ENCODE data around the gene ANXA11. TPM values are rescaled to one million over a fixed set of nuclear protein-coding genes. Genes with fewer than 3 reads are reported as not detected.

The ANXA11 gene
- total RNA-seq, 1 experiment from 2014 or later, result 68.1 TPM

GRCh38 chr10:80195046-80195574 is 10.2 kb downstream of the ANXA11 start:
- Histone ChIP-seq H4K20me1 (ENCODE audit: control insufficient read depth, insufficient read depth, insufficient read length) (no peaks in the 10 kb centered on the region), H3K56ac (ENCODE audit: insufficient read length, low read depth, low read length) (no peak overlapping the region), H3K27ac (ENCODE audit: insufficient read length, low read depth, low read length) (no peak overlapping the region), H2BK20ac (ENCODE audit: low read depth, low read length, poor library complexity, severe bottlenecking) (no peak overlapping the region), H4K5ac (ENCODE audit: insufficient read length, low read depth, low read length) (no peak overlapping the region), H3K79me1 (ENCODE audit: insufficient read depth, low read depth, low read length, poor library complexity, severe bottlenecking) (no peaks in the 10 kb centered on the region), H2BK120ac (ENCODE audit: low read depth, low read length, poor library complexity, severe bottlenecking) (no peak overlapping the region), H2AFZ (ENCODE audit: low read length) (no peak overlapping the region), H3K23me2 (ENCODE audit: insufficient read length, low read depth, low read length, poor library complexity, severe bottlenecking) (no peaks in the 10 kb centered on the region), H3T11ph (ENCODE audit: low read length) (no peak overlapping the region), H3K4ac (ENCODE audit: low read depth, low read length) (no peak overlapping the region), H2BK15ac (ENCODE audit: low read depth, low read length) (no peak overlapping the region), H2BK12ac (ENCODE audit: insufficient read length, low read depth, low read length) (no peak overlapping the region), H2BK5ac (ENCODE audit: insufficient read length, low read length) (no peak overlapping the region), H3K14ac (ENCODE audit: insufficient read depth, low read length) (no peak overlapping the region; the same call in 1 of the 2 replicates), H3K27me3 (ENCODE audit: insufficient read depth, low read length) (no peaks in the 10 kb centered on the region), H3K4me2 (ENCODE audit: insufficient read depth, insufficient read length, low read length) (no peak overlapping the region), H3K4me1 (ENCODE audit: insufficient read depth, low read length) (peaks cover 4% of the 10 kb centered on the region), H3K9me3 (ENCODE audit: control insufficient read depth, low read depth, low read length) (no peaks in the 10 kb centered on the region), H3K9ac (ENCODE audit: extremely low read depth, insufficient read length, low read length) (no peak overlapping the region), H4K8ac (replicated peaks; ENCODE audit: insufficient read length, low read depth, low read length) (no peak overlapping the region), H3K79me2 (ENCODE audit: insufficient read depth, low read length) (peaks cover 3% of the 10 kb centered on the region; the same call in 1 of the 2 replicates), H4K91ac (ENCODE audit: insufficient read length, low read depth, low read length) (no peak overlapping the region), H3K23ac (ENCODE audit: insufficient read length, low read depth, low read length) (no peak overlapping the region), H2AK5ac (ENCODE audit: insufficient read length, low read length) (no peak overlapping the region), H3K18ac (ENCODE audit: insufficient read length, low read depth, low read length) (no peak overlapping the region)
- H3K36me3 Mint-ChIP-seq (ENCODE audit: insufficient read depth in 1 of 3, low read depth in 3 of 3), result peaks cover 0 to 2% (median 0%) of the 10 kb centered on the region in 3 experiments; a peak in 4 of 7 replicates
- WGBS (ENCODE audit: extremely low coverage, insufficient read length, low lambda C conversion rate), result no CpG with 5 or more reads among the region's 4 CpGs
- peaks cover 31 to 39% of the 10 kb centered on the region in 2 experiments for H3K4me1 Mint-ChIP-seq
- no peak for DNase-seq
- TF ChIP-seq CTCF (conservative IDR thresholded peaks at IDR 0.05), result no peak
- H3K4me3 Mint-ChIP-seq, result no peak overlapping the region
- H3K27me3 Mint-ChIP-seq (ENCODE audit: low read depth), result no peaks in the 10 kb centered on the region
- H3K27ac Mint-ChIP-seq, result peak overlapping the region in 2 of 3 experiments; percentile 16 to 70; a peak in 2 of 7 replicates
- H3K9me3 Mint-ChIP-seq, result no peaks in the 10 kb centered on the region

All from H9 (cell line).